NT2/D1 (cell line): ENCODE measurements around the gene MAML3.

Source experiments
- SUZ12 ChIP-seq: IDR thresholded peaks from 2 replicates; pipeline ENCODE4 v1.6.1; 2011; ENCODE audit not compliant: insufficient read length, insufficient read depth; ENCODE audit errors: extremely low read depth
- YY1 ChIP-seq: IDR thresholded peaks from 2 replicates; pipeline ENCODE4 v1.6.1; 2011; ENCODE audit not compliant: insufficient read length, insufficient read depth
- ZNF274 ChIP-seq: IDR thresholded peaks from 2 replicates; pipeline ENCODE4 v1.6.1; 2011; ENCODE audit warnings: mild to moderate bottlenecking, low read depth, low read length

DNA sequence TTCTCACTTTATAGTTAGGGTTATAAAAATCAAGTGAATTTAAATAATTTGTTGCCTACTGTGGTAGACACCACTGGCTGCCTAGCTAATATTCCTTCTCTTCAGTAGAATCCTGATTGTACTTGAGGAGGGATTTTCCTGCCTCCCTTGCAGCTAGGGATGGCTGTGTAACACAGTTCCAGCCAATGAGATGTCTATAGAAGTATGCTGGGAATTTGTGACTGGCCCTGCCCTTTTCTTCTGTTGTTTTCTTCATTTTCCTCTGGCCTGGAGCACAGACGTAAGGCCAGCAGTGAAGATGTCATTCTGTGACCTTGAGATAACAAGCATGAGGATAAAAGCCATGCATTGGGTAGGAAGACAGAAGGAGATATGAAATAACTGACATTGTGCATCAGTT lies 343.3 kb downstream of the MAML3 start:
- TF ChIP-seq YY1, result no peak
- TF ChIP-seq SUZ12, result no peak
- TF ChIP-seq ZNF274, result no peak
